ENCODE measurements around the gene TMEM212.
A peak's percentile ranks its signal among the peaks of the same experiment; 100 is the strongest.

TMEM212 gene

GRCh38 chr3:171863920-171864319 is 20.8 kb downstream of the TMEM212 start:
- H3K4me3 ChIP-seq (ENCODE audit: control insufficient read depth, low read depth, low read length), result no peak overlapping the region
- no peak for TF ChIP-seq CTCF (conservative IDR thresholded peaks at IDR 0.05; ENCODE audit: control insufficient read depth, insufficient read depth, low read depth, low read length)

GRCh38 chr3:171865191-171865865 is 22.2 kb downstream of the TMEM212 start:
- H3K4me3 ChIP-seq (ENCODE audit: control insufficient read depth, low read depth, low read length), result no peak overlapping the region
- TF ChIP-seq CTCF (conservative IDR thresholded peaks at IDR 0.05; ENCODE audit: control insufficient read depth, insufficient read depth, low read depth, low read length), result no peak
- DNase-seq (ENCODE audit: low read depth), result no peak

More at GRCh38 chr3:171863920-171864319, 20.8 kb downstream of the TMEM212 start:
- DNase-seq (ENCODE audit: low read depth), result no peak

GRCh38 chr3:171867981-171868380 is 24.8 kb downstream of the TMEM212 start:
- no peak for DNase-seq (ENCODE audit: low read depth)
- TF ChIP-seq CTCF (conservative IDR thresholded peaks at IDR 0.05; ENCODE audit: control insufficient read depth, insufficient read depth, low read depth, low read length), result peak; percentile 36

GRCh38 chr3:171871392-171872274 is 28.5 kb downstream of the TMEM212 start:
- TF ChIP-seq CTCF (conservative IDR thresholded peaks at IDR 0.05; ENCODE audit: control insufficient read depth, insufficient read depth, low read depth, low read length), result no peak
- H3K4me3 ChIP-seq (ENCODE audit: control insufficient read depth, low read depth, low read length), result no peak overlapping the region
- peak; percentile 30 for DNase-seq (ENCODE audit: low read depth)

More at GRCh38 chr3:171867981-171868380, 24.8 kb downstream of the TMEM212 start:
- H3K4me3 ChIP-seq (ENCODE audit: control insufficient read depth, low read depth, low read length), result no peak overlapping the region

GRCh38 chr3:171873580-171873979 is 30.4 kb downstream of the TMEM212 start:
- TF ChIP-seq CTCF (conservative IDR thresholded peaks at IDR 0.05; ENCODE audit: control insufficient read depth, insufficient read depth, low read depth, low read length), result no peak

GRCh38 chr3:171874251-171874681 is 31.1 kb downstream of the TMEM212 start:
- no peak overlapping the region for H3K4me3 ChIP-seq (ENCODE audit: control insufficient read depth, low read depth, low read length)
- peak; percentile 91 for DNase-seq (ENCODE audit: low read depth)
- no peak for TF ChIP-seq CTCF (conservative IDR thresholded peaks at IDR 0.05; ENCODE audit: control insufficient read depth, insufficient read depth, low read depth, low read length)

More at GRCh38 chr3:171873580-171873979, 30.4 kb downstream of the TMEM212 start:
- peak; percentile 78 for DNase-seq (ENCODE audit: low read depth)
- H3K4me3 ChIP-seq (ENCODE audit: control insufficient read depth, low read depth, low read length), result no peak overlapping the region
